Neural progenitor cell (in vitro differentiated cells): ENCODE results near the gene CDSN. TPM values are rescaled to one million over a fixed set of nuclear protein-coding genes. Genes with fewer than 3 reads are reported as not detected.

Experiments used
- DNase-seq: peaks from one replicate; pipeline ENCODE4 v3.0.0-alpha.2; 2016; ENCODE audit warnings: low spot score
- H2AFZ ChIP-seq: fragments of 200-600 bp; sonication (generic); replicated peaks from 2 replicates; pipeline ENCODE4 v1.6.1; 2016; ENCODE audit warnings: antibody characterized with exemption
- H3F3A ChIP-seq: fragments of 200-600 bp; sonication (generic); 2 replicates; pipeline ENCODE4 v1.6.1; 2016; ENCODE audit warnings: antibody characterized with exemption, low read depth
- H3K27ac ChIP-seq: fragments of 200-600 bp; sonication (generic); 2 replicates; pipeline ENCODE4 v1.5.1; 2016; ENCODE audit warnings: mild to moderate bottlenecking
- H3K27me3 ChIP-seq: fragments of 200-600 bp; sonication (generic); 2 replicates; pipeline ENCODE4 v1.6.1; 2016; ENCODE audit warnings: mild to moderate bottlenecking, moderate library complexity
- H3K36me3 ChIP-seq: fragments of 200-600 bp; sonication (generic); 2 replicates; pipeline ENCODE4 v1.5.1; 2016
- H3K4me1 ChIP-seq: fragments of 200-600 bp; sonication (generic); 2 replicates; pipeline ENCODE4 v1.6.1; 2016; ENCODE audit warnings: mixed run types
- H3K4me2 ChIP-seq: fragments of 200-600 bp; sonication (generic); 2 replicates; pipeline ENCODE4 v1.6.1; 2016
- H3K4me3 ChIP-seq: fragments of 200-600 bp; sonication (generic); 2 replicates; pipeline ENCODE4 v1.5.1; 2016
- H3K79me2 ChIP-seq: fragments of 200-600 bp; sonication (generic); 2 replicates; pipeline ENCODE4 v1.6.1; 2016; ENCODE audit warnings: low read depth
- H3K9ac ChIP-seq: fragments of 200-600 bp; sonication (generic); 2 replicates; pipeline ENCODE4 v1.6.1; 2016
- H3K9me3 ChIP-seq: fragments of 200-600 bp; sonication (generic); 2 replicates; pipeline ENCODE4 v1.5.1; 2016; ENCODE audit warnings: low read depth
- H4K20me1 ChIP-seq: fragments of 200-600 bp; sonication (generic); 2 replicates; pipeline ENCODE4 v1.6.1; 2016; ENCODE audit warnings: low read depth
- H3K27ac Mint-ChIP-seq: 3 replicates; pipeline ENCODE4 v1.8.0; 2021; ENCODE audit warnings: mixed read lengths
- H3K27me3 Mint-ChIP-seq: 2 replicates; pipeline ENCODE4 v1.8.0; 2022; ENCODE audit warnings: low read depth, mild to moderate bottlenecking, inconsistent platforms, moderate library complexity, mixed read lengths; ENCODE audit not compliant: insufficient read depth
- H3K36me3 Mint-ChIP-seq: 3 replicates; pipeline ENCODE4 v1.8.0; 2021; ENCODE audit warnings: mixed read lengths
- H3K4me1 Mint-ChIP-seq: 3 replicates; pipeline ENCODE4 v1.8.0; 2021; ENCODE audit warnings: mixed read lengths
- H3K4me3 Mint-ChIP-seq: 3 replicates; pipeline ENCODE4 v1.8.0; 2021; ENCODE audit warnings: mild to moderate bottlenecking, moderate library complexity, mixed read lengths
- H3K9me3 Mint-ChIP-seq: 3 replicates; pipeline ENCODE4 v1.8.0; 2020; ENCODE audit warnings: mixed read lengths
- EZH2 ChIP-seq: fragments of 200-600 bp; sonication (generic); IDR thresholded peaks from 2 replicates; pipeline ENCODE4 v1.6.1; 2017; ENCODE audit warnings: antibody characterized with exemption, mild to moderate bottlenecking, moderate library complexity
- EZH2phosphoT487 ChIP-seq: fragments of 200-600 bp; sonication (generic); IDR thresholded peaks from 2 replicates; pipeline ENCODE4 v1.6.1; 2017; ENCODE audit warnings: antibody characterized with exemption
- total RNA-seq: library from RNA; depleted of rRNA; stranded (reverse); fragments of >200 nt; gene quantifications from 2 replicates; pipeline ENCODE4 v1.2.3, GENCODE V29; 2015; ENCODE audit warnings: low replicate concordance
- TF ChIP-seq, protein P1 (sequence below): fragments of 200-600 bp; sonication (generic); IDR thresholded peaks from 2 replicates; pipeline ENCODE4 v1.5.1; 2017; ENCODE audit warnings: antibody characterized with exemption, mild to moderate bottlenecking

CDSN gene
- total RNA-seq, 1 donor from 2014 or later: not detected

GRCh38 chr6:31128093-31128676 is 7.9 kb upstream of the CDSN start:
- TF ChIP-seq, protein P1, sequence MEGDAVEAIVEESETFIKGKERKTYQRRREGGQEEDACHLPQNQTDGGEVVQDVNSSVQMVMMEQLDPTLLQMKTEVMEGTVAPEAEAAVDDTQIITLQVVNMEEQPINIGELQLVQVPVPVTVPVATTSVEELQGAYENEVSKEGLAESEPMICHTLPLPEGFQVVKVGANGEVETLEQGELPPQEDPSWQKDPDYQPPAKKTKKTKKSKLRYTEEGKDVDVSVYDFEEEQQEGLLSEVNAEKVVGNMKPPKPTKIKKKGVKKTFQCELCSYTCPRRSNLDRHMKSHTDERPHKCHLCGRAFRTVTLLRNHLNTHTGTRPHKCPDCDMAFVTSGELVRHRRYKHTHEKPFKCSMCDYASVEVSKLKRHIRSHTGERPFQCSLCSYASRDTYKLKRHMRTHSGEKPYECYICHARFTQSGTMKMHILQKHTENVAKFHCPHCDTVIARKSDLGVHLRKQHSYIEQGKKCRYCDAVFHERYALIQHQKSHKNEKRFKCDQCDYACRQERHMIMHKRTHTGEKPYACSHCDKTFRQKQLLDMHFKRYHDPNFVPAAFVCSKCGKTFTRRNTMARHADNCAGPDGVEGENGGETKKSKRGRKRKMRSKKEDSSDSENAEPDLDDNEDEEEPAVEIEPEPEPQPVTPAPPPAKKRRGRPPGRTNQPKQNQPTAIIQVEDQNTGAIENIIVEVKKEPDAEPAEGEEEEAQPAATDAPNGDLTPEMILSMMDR: peak; percentile 78
- TF ChIP-seq EZH2phosphoT487 (no peak), EZH2 (no peak)
- Mint-ChIP-seq H3K4me3 (no peak overlapping the region), H3K27me3 (peaks cover 9% of the 10 kb centered on the region), H3K27ac (peak overlapping the region; percentile 78), H3K9me3 (no peaks in the 10 kb centered on the region), H3K4me1 (peaks cover 20% of the 10 kb centered on the region), H3K36me3 (no peaks in the 10 kb centered on the region)
- Histone ChIP-seq H3K4me2 (no peak overlapping the region), H3F3A (no peaks in the 10 kb centered on the region), H3K9me3 (no peaks in the 10 kb centered on the region), H3K79me2 (no peaks in the 10 kb centered on the region), H3K9ac (no peak overlapping the region), H3K27ac (no peak overlapping the region), H3K4me1 (peaks cover 13% of the 10 kb centered on the region), H3K4me3 (no peak overlapping the region), H3K27me3 (no peaks in the 10 kb centered on the region), H3K36me3 (no peaks in the 10 kb centered on the region), H4K20me1 (no peaks in the 10 kb centered on the region), H2AFZ (no peak overlapping the region)
- DNase-seq: peak; percentile 80

DNA sequence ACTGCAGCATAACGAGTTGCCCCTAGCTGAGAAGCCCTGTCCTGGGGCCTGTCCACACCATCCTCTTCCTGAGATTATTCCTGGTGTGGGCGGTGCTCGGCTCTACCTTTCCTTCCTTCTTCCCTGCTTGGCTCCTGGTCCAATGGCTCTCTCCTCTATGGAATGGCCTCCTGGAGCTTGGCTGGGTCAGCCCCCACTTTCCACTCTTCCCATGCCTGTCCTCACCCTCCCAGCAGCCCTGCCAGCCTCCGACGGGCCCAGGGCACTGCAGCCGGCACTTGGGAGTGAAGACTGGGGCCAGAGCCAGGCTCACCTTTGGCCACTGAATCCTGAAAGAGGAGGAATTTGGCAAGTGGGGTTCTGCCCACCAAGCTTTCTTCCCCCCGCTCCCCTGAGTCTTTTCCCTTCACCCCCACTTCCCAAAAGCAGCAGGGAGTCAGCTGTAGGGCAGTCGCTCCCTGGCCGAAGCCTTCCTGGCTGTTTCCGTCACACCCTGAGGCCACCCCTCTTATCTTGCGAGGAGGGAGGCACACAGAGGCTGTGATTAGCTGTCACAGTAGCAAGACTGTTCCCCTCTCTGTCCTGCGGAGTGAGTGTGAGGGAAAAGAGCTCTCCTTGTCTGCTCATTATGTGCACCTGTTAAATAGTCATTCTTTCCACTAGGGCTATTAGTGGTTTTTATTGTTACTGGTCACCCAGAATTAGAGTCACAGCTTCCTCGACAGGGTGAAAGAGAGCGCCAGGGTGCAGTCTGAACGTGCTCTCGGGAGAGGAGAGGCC is 6.3 kb upstream of the CDSN start:
- H3K27me3 Mint-ChIP-seq: peaks cover 9% of the 10 kb centered on the region
- no peak overlapping the region for H3K4me3 Mint-ChIP-seq
- H3K9me3 Mint-ChIP-seq: no peaks in the 10 kb centered on the region
- Histone ChIP-seq H3K4me2 (no peak overlapping the region), H3K27me3 (no peaks in the 10 kb centered on the region), H3F3A (no peaks in the 10 kb centered on the region), H3K79me2 (no peaks in the 10 kb centered on the region), H4K20me1 (no peaks in the 10 kb centered on the region), H3K4me3 (no peak overlapping the region), H2AFZ (peak overlapping the region; percentile 50), H3K36me3 (no peaks in the 10 kb centered on the region), H3K4me1 (peaks cover 13% of the 10 kb centered on the region), H3K27ac (no peak overlapping the region), H3K9me3 (no peaks in the 10 kb centered on the region), H3K9ac (no peak overlapping the region)
- peaks cover 20% of the 10 kb centered on the region for H3K4me1 Mint-ChIP-seq
- no peaks in the 10 kb centered on the region for H3K36me3 Mint-ChIP-seq
- TF ChIP-seq EZH2phosphoT487 (no peak), EZH2 (no peak)
- TF ChIP-seq, protein P1: no peak
- DNase-seq: no peak
- peak overlapping the region; percentile 88 for H3K27ac Mint-ChIP-seq

DNA sequence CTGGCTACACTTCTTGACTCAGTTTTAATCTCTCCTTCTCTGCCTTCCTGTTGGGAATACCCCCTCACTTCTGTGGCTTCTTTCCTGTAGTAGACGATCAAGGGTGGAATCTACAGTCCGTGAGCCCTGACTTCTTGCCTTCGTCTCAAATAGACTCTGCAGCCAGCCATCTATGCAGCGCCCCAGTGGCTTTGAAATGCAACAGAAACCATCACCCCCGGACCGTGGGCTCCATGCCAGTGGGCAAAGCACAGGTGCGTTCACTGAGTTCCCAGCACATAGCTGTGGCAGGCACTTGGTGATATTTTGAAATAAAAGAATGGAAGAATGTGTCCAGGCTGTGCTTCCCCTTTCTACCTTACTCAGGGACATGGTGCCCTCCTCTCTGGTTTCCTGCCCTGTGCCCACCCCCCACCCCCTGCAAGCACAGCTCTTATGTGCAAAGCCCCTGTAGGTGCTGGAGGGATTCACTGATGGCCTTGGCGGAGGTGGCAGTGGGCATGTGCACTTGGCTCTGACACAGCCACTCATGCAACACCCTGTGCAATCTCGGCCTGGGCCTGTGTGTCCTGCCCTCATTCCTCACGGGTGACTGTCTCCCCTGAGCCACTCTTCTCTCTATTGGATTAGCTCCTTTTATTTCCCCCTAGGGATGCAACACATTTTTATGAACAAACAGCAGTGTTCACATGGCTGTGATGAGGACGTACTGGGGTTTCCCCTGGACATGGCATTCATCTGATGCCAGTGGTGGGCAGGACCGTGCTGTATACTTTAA is 5.5 kb upstream of the CDSN start:
- Histone ChIP-seq H3F3A (no peaks in the 10 kb centered on the region), H3K4me2 (no peak overlapping the region)

More for the DNA sequence above, 5.5 kb upstream of the CDSN start:
- no peak for DNase-seq
- Histone ChIP-seq H2AFZ (no peak overlapping the region), H3K4me1 (peaks cover 13% of the 10 kb centered on the region), H3K79me2 (no peaks in the 10 kb centered on the region), H3K36me3 (no peaks in the 10 kb centered on the region), H3K9ac (no peak overlapping the region), H3K27ac (no peak overlapping the region), H3K27me3 (no peaks in the 10 kb centered on the region), H3K4me3 (no peak overlapping the region), H3K9me3 (no peaks in the 10 kb centered on the region), H4K20me1 (no peaks in the 10 kb centered on the region)
- Mint-ChIP-seq H3K9me3 (no peaks in the 10 kb centered on the region), H3K27ac (peak overlapping the region; percentile 38), H3K36me3 (no peaks in the 10 kb centered on the region), H3K4me1 (peaks cover 20% of the 10 kb centered on the region), H3K4me3 (no peak overlapping the region), H3K27me3 (peaks cover 9% of the 10 kb centered on the region)
- TF ChIP-seq EZH2: no peak
